Smooth muscle cell (in vitro differentiated cells): ENCODE results near the gene TMEM115. TPM values are rescaled to one million over a fixed set of nuclear protein-coding genes. Genes with fewer than 3 reads are reported as not detected.

Experiments
- DNase-seq: peaks from one replicate; lab custom pipeline; 2025; ENCODE audit not compliant: unreplicated experiment; lab: John Stamatoyannopoulos, UW
- H2AFZ ChIP-seq: fragments of 200-600 bp; sonication (generic); 2 replicates; pipeline ENCODE4 v1.6.0; 2016; ENCODE audit warnings: antibody characterized with exemption, low read depth, mild to moderate bottlenecking
- H3F3A ChIP-seq: fragments of 200-600 bp; sonication (generic); 2 replicates; pipeline ENCODE4 v1.6.0; 2017; ENCODE audit warnings: antibody characterized with exemption, low read depth
- H3K27ac ChIP-seq: fragments of 200-600 bp; sonication (generic); 2 replicates; pipeline ENCODE4 v1.5.1; 2016; ENCODE audit warnings: low read depth, mild to moderate bottlenecking
- H3K27me3 ChIP-seq: fragments of 200-600 bp; sonication (generic); 2 replicates; pipeline ENCODE4 v1.6.1; 2016; ENCODE audit warnings: low read depth, mild to moderate bottlenecking
- H3K36me3 ChIP-seq: fragments of 200-600 bp; sonication (generic); 2 replicates; pipeline ENCODE4 v1.5.1; 2016; ENCODE audit warnings: low read depth
- H3K4me1 ChIP-seq: fragments of 200-600 bp; sonication (generic); 2 replicates; pipeline ENCODE4 v1.5.1; 2016; ENCODE audit warnings: low read depth
- H3K4me2 ChIP-seq: fragments of 200-600 bp; sonication (generic); 2 replicates; pipeline ENCODE4 v1.6.0; 2016; ENCODE audit warnings: mild to moderate bottlenecking
- H3K4me3 ChIP-seq: fragments of 200-600 bp; sonication (generic); 2 replicates; pipeline ENCODE4 v1.5.1; 2016; ENCODE audit warnings: mild to moderate bottlenecking
- H3K79me2 ChIP-seq: fragments of 200-600 bp; sonication (generic); 2 replicates; pipeline ENCODE4 v1.6.0; 2016; ENCODE audit warnings: low read depth, mild to moderate bottlenecking
- H3K9ac ChIP-seq: fragments of 200-600 bp; sonication (generic); 2 replicates; pipeline ENCODE4 v1.6.0; 2016; ENCODE audit warnings: low read depth
- H3K9me3 ChIP-seq: fragments of 200-600 bp; sonication (generic); replicated peaks from 2 replicates; pipeline ENCODE4 v1.5.1; 2016; ENCODE audit warnings: low read depth
- H4K20me1 ChIP-seq: fragments of 200-600 bp; sonication (generic); 2 replicates; pipeline ENCODE4 v1.6.0; 2016; ENCODE audit warnings: low read depth
- WGBS: methylation state at CpG from one replicate; pipeline ENCODE4 v1.1.7; 2016; ENCODE audit warnings: low lambda C conversion rate; 5-methylcytosine and 5-hydroxymethylcytosine counted together
- polyA plus RNA-seq: library from polyadenylated mRNA; unstranded; fragments of >200 nt; fragmentation: Nextera tagmentation; extraction: Ambion mirVana; gene quantifications from 2 replicates; pipeline ENCODE4 v1.2.1, GENCODE V29; 2016
- total RNA-seq: library from RNA; depleted of rRNA; stranded (reverse); fragments of >200 nt; gene quantifications from 2 replicates; pipeline ENCODE4 v1.2.3, GENCODE V29; 2014
- TF ChIP-seq, protein P1 (sequence below): fragments of 200-600 bp; sonication (generic); IDR thresholded peaks from 2 replicates; pipeline ENCODE4 v1.5.1; 2017; ENCODE audit warnings: borderline replicate concordance, mild to moderate bottlenecking, antibody characterized with exemption; ENCODE audit not compliant: insufficient read depth, poor library complexity, severe bottlenecking

Gene TMEM115
- total and polyA plus RNA-seq, 2 experiments from 2014 or later = 42.7 to 56.6 TPM

GRCh38 chr3:50345008-50345407 lies 14.3 kb downstream of the TMEM115 start:
- TF ChIP-seq, protein P1, sequence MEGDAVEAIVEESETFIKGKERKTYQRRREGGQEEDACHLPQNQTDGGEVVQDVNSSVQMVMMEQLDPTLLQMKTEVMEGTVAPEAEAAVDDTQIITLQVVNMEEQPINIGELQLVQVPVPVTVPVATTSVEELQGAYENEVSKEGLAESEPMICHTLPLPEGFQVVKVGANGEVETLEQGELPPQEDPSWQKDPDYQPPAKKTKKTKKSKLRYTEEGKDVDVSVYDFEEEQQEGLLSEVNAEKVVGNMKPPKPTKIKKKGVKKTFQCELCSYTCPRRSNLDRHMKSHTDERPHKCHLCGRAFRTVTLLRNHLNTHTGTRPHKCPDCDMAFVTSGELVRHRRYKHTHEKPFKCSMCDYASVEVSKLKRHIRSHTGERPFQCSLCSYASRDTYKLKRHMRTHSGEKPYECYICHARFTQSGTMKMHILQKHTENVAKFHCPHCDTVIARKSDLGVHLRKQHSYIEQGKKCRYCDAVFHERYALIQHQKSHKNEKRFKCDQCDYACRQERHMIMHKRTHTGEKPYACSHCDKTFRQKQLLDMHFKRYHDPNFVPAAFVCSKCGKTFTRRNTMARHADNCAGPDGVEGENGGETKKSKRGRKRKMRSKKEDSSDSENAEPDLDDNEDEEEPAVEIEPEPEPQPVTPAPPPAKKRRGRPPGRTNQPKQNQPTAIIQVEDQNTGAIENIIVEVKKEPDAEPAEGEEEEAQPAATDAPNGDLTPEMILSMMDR = no peak
- WGBS = 66% methylated on average over 8 of the region's 8 CpGs
- H3K9ac ChIP-seq = no peak overlapping the region

DNA sequence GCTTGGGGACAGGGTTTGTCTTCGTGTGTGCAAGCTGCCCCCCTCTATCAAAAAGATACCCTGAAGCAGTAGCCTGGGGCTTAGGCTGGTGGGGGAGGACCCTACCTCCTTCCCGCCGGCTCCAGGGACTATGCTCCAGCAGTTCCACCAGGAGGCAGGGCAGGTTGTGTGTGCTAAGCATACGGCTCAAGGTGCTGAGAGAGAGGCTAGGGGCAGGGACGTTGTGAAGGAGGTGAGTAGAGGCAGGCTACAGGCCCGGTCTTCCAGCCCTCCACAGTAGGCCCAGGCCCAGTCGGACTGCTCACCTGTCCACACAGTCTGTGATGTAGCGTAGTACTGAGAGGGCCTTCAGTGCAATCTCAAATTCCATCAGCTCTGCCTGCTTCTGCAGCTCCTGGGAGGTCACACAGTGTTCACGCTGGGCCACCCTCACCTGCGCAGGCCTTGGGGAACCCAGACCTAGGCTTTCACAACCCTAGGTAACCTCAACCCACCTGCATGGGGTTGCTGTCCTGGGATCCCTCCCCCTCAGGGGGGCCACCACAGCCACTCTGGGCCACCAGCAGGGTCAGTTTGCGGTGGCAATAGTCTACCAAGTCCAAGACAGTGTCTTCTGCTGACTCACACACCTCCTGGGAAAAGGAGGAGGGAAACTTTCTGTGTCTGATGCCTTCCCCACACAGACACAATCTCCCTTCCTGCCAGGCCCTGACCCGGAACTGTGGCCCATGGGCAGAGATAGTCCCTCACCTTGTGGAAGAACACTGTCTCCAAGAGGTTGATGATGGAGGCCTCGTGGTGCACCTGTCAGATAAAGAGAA lies 16.3 kb downstream of the TMEM115 start:
- WGBS = 77% methylated on average over 13 of the region's 13 CpGs
- TF ChIP-seq, protein P1 = no peak
- no peaks in the 10 kb centered on the region for H3K9me3 ChIP-seq
- H3F3A ChIP-seq = peaks cover 16% of the 10 kb centered on the region
- H3K4me1 ChIP-seq = peaks cover 17% of the 10 kb centered on the region
- no peak overlapping the region for H2AFZ ChIP-seq
- H3K27me3 ChIP-seq = peaks cover 19% of the 10 kb centered on the region
- H3K36me3 ChIP-seq = no peaks in the 10 kb centered on the region
- H3K4me2 ChIP-seq = no peak overlapping the region
- H3K4me3 ChIP-seq = no peak overlapping the region
- no peak for DNase-seq
- H3K79me2 ChIP-seq = no peaks in the 10 kb centered on the region
- H3K9ac ChIP-seq = no peak overlapping the region
- H4K20me1 ChIP-seq = no peaks in the 10 kb centered on the region
- no peak overlapping the region for H3K27ac ChIP-seq

More at GRCh38 chr3:50345008-50345407, 14.3 kb downstream of the TMEM115 start:
- peaks cover 17% of the 10 kb centered on the region for H3K4me1 ChIP-seq
- H3K36me3 ChIP-seq = no peaks in the 10 kb centered on the region
- H4K20me1 ChIP-seq = no peaks in the 10 kb centered on the region
- no peak for DNase-seq
- H3K27me3 ChIP-seq = peaks cover 14% of the 10 kb centered on the region
- no peaks in the 10 kb centered on the region for H3K9me3 ChIP-seq
- H3F3A ChIP-seq = peaks cover 9% of the 10 kb centered on the region
- no peak overlapping the region for H3K27ac ChIP-seq
- H3K4me2 ChIP-seq = peak overlapping the region; percentile 84
- peak overlapping the region; percentile 49 for H3K4me3 ChIP-seq
- peak overlapping the region; percentile 26 for H2AFZ ChIP-seq
- peaks cover 10% of the 10 kb centered on the region for H3K79me2 ChIP-seq

DNA sequence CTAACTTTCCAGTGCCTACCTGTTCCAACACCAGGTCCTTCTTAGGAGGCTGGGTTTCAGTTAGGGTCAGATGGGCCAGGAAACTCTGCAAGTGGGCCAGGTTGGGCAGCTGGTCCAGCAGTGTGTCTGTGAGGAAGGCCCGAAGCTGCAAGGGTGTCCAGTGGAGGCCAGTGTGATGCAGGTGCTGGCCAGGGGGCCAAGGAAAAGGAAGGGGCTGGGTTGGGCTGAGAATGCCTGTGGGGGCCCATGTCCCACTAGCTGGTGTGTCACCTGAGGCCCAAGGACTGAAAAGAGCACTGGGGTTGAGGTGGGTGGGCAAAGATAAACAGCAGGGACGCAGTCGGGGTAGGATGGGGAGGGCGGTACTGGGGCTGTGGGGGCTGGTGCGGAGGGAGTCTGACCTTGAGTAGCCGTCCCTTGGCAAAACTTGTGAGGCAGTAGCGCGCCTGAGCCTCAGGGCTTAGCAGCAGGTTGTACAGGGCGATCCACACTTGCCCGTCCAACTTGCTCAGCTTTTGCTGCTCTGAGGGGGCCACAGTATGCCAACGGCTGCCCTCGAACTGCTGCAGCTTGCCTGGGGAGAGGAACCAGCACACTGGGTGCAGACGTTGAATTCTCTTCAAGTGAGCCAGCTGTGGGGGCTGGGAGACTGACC lies 17.2 kb downstream of the TMEM115 start:
- Histone ChIP-seq H4K20me1 (no peaks in the 10 kb centered on the region), H3F3A (peaks cover 20% of the 10 kb centered on the region), H3K27me3 (peaks cover 19% of the 10 kb centered on the region), H3K4me2 (no peak overlapping the region), H3K4me1 (peaks cover 22% of the 10 kb centered on the region), H3K9me3 (no peaks in the 10 kb centered on the region), H3K36me3 (no peaks in the 10 kb centered on the region), H3K79me2 (no peaks in the 10 kb centered on the region), H3K9ac (no peak overlapping the region), H3K27ac (no peak overlapping the region), H3K4me3 (no peak overlapping the region), H2AFZ (no peak overlapping the region)
- DNase-seq = no peak
- WGBS = 87% methylated on average over 11 of the region's 13 CpGs
- TF ChIP-seq, protein P1 = no peak
